Retinal pigment epithelial cell (primary cell): ENCODE results near the gene NEUROD1.

Source experiments
- DNase-seq: peaks from one replicate; pipeline ENCODE4 v3.0.0-alpha.2; 2010; ENCODE audit warnings: low read depth
- H3K4me3 ChIP-seq: 2 replicates; pipeline ENCODE4 v1.5.1; 2011; ENCODE audit warnings: mild to moderate bottlenecking, low read length, control low read depth, moderate library complexity
- CTCF ChIP-seq: conservative IDR thresholded peaks from 2 replicates; pipeline ENCODE4 v1.5.1; 2011; ENCODE audit warnings: low read depth, low read length, control low read depth, inconsistent platforms

Gene NEUROD1

GRCh38 chr2:181670632-181671031 is 9.7 kb downstream of the NEUROD1 start:
- DNase-seq = no peak
- no peak overlapping the region for H3K4me3 ChIP-seq
- no peak for TF ChIP-seq CTCF

- TF ChIP-seq CTCF = no peak
- no peak for DNase-seq
These were observed 13.1 kb downstream of the NEUROD1 start for GRCh38 chr2:181667234-181667633.

GRCh38 chr2:181662287-181662686 is 18.0 kb downstream of the NEUROD1 start:
- no peak overlapping the region for H3K4me3 ChIP-seq
- DNase-seq = no peak
- TF ChIP-seq CTCF = no peak

More at GRCh38 chr2:181667234-181667633, 13.1 kb downstream of the NEUROD1 start:
- no peak overlapping the region for H3K4me3 ChIP-seq

GRCh38 chr2:181660181-181660580 is 20.1 kb downstream of the NEUROD1 start:
- H3K4me3 ChIP-seq = no peak overlapping the region
- TF ChIP-seq CTCF = no peak
- no peak for DNase-seq

GRCh38 chr2:181658444-181658843 is 21.9 kb downstream of the NEUROD1 start:
- DNase-seq = no peak
- H3K4me3 ChIP-seq = no peak overlapping the region
- no peak for TF ChIP-seq CTCF

- peak overlapping the region; percentile 57 for H3K4me3 ChIP-seq
- DNase-seq = no peak
- no peak for TF ChIP-seq CTCF
These were observed 22.9 kb downstream of the NEUROD1 start for GRCh38 chr2:181657379-181657778.

- TF ChIP-seq CTCF = no peak
- peak within 1 kb of the TSS; percentile 57 for H3K4me3 ChIP-seq
- no peak for DNase-seq
These were observed 23.6 kb downstream of the NEUROD1 start, which contains the start of gene CERKL for GRCh38 chr2:181656450-181657291. Gene CERKL (minus strand): TSS chr2:181657105. CDS start chr2:181657006, 99 bp downstream.
